ENCODE results near the gene SIGMAR1. TPM values are rescaled to one million over a fixed set of nuclear protein-coding genes. Genes with fewer than 3 reads are reported as not detected.

Gene SIGMAR1
- total and polyA plus RNA-seq, 8 donors = 18.3 to 27.2 (median 22.5) TPM

DNA sequence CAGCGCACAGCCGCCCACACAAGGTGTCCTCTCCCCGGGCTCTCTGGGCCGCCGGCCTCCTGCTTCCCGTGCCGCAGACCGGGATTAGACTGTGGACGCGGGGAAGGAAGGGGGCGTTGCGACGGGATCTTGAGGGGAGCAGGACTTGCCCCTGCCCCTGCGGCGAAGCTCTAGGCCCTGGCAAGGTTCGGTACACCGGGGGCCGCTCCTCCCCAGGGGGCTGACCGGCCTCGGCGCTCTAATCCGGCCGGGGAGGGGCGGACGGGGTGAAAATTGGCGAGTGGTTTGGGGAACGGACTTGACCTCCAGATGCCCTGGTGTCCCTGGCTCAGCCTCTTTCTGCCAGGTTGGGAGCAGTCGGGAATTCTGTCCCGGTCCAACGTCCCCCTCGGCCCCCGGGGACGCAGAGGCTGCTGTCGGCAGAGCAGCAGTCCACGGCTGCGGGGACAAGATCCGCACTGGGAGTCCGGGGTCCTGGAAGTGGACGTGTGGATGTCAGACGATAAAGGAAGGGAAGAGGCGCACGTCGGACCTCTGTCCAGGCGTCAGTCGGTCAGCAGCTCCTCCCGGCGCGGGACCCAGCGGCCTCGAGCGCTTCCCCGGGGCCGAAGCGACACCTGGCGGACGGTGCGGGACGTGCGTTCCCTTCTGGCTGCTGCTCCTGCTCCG, 46.2 kb downstream of the SIGMAR1 start:
- H3K4me1 ChIP-seq = peaks cover 0 to 3% (median 0%) of the 10 kb centered on the region in 3 donors
- no peaks in the 10 kb centered on the region for H3K9me3 ChIP-seq

DNA sequence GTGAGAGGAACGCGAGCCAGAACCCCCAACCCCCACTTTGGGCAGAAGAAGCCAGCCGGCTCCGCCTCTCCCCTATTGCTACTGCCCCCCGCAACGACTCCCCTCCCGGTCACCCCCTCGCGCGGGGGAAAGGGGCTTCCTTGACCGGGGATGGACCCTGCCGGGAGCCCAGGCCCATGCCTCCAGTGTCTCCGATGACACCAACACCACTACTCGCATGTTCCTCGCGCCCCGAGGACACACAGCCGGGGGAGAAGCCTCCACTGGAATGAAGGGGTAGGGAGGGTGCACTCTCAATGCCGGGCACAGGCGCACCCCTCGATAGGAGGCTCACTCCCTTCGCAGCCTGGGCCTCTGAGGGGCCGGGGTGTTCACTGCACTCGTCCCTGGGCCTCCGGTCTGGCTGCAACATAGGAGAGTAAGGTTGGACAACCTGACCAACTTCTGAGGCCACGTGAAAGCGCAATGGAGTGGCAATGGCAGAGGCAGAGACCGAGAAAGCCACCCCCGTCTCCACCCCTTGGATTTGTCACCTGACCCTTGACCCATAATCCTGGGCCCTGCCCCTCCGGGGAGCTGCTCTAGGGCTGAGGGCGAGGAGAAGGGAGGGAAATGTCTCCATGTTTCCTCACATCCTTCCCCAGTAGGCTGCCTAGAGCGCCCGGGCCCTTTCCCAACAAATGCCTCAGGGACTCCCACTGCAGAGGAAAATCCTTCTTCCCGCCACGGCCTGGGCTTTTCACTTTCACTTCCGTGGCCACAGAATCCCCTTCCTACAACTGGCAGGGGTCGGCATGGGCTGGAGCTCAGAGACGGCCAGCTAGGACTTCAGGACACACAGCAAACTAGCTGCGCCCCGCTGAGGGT, 47.0 kb downstream of the SIGMAR1 start:
- H3K4me3 ChIP-seq = peak overlapping the region in 3 of 4 donors; percentile 5 to 38 (median 18)
- ATAC-seq (peak; percentile 16 to 45 (median 24)), DNase-seq (peak in 1 of 6 donors; percentile 71), FAIRE-seq (no peak)
- peaks cover 0 to 3% (median 0%) of the 10 kb centered on the region in 3 donors for H3K4me1 ChIP-seq
- H3K27ac ChIP-seq = no peak overlapping the region
- no peaks in the 10 kb centered on the region for H3K9me3 ChIP-seq
- WGBS, 2 donors = 24 to 26% methylated on average over 39 to 40 of the region's 40 CpGs
- no peaks in the 10 kb centered on the region for H3K36me3 ChIP-seq
- intact Hi-C loops (cut with DNase I) = loop anchor here in 2 of 3 donors (5.0 to 10.0 kb wide), 4 partner anchors 38 to 186 kb away; no protein-coding TSS in a partner anchor
- TF ChIP-seq, protein P1, sequence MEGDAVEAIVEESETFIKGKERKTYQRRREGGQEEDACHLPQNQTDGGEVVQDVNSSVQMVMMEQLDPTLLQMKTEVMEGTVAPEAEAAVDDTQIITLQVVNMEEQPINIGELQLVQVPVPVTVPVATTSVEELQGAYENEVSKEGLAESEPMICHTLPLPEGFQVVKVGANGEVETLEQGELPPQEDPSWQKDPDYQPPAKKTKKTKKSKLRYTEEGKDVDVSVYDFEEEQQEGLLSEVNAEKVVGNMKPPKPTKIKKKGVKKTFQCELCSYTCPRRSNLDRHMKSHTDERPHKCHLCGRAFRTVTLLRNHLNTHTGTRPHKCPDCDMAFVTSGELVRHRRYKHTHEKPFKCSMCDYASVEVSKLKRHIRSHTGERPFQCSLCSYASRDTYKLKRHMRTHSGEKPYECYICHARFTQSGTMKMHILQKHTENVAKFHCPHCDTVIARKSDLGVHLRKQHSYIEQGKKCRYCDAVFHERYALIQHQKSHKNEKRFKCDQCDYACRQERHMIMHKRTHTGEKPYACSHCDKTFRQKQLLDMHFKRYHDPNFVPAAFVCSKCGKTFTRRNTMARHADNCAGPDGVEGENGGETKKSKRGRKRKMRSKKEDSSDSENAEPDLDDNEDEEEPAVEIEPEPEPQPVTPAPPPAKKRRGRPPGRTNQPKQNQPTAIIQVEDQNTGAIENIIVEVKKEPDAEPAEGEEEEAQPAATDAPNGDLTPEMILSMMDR (IDR thresholded peaks at IDR 0.05) = no peak
- H3K27me3 ChIP-seq = peaks cover 0 to 21% (median 4%) of the 10 kb centered on the region in 4 donors

More for the DNA sequence above, 46.2 kb downstream of the SIGMAR1 start:
- Histone ChIP-seq H3K4me3 (peak overlapping the region in 3 of 4 donors; percentile 5 to 33 (median 18)), H3K36me3 (no peaks in the 10 kb centered on the region), H3K27ac (no peak overlapping the region), H3K27me3 (peaks cover 0 to 18% (median 4%) of the 10 kb centered on the region in 4 donors)
- peak; percentile 70 to 98 (median 86) for DNase-seq
- ATAC-seq = peak; percentile 90 to 97 (median 94)
- intact Hi-C loops (cut with DNase I) = loop anchor here in 2 of 3 donors (5.0 to 10.0 kb wide), 4 partner anchors 39 to 187 kb away; no protein-coding TSS in a partner anchor
- no peak for FAIRE-seq
- TF ChIP-seq, protein P1 (IDR thresholded peaks at IDR 0.05) = peak; percentile 78 to 92 (median 88)
- 4 to 7% methylated on average over 53 to 60 of the region's 60 CpGs for WGBS, 2 donors

DNA sequence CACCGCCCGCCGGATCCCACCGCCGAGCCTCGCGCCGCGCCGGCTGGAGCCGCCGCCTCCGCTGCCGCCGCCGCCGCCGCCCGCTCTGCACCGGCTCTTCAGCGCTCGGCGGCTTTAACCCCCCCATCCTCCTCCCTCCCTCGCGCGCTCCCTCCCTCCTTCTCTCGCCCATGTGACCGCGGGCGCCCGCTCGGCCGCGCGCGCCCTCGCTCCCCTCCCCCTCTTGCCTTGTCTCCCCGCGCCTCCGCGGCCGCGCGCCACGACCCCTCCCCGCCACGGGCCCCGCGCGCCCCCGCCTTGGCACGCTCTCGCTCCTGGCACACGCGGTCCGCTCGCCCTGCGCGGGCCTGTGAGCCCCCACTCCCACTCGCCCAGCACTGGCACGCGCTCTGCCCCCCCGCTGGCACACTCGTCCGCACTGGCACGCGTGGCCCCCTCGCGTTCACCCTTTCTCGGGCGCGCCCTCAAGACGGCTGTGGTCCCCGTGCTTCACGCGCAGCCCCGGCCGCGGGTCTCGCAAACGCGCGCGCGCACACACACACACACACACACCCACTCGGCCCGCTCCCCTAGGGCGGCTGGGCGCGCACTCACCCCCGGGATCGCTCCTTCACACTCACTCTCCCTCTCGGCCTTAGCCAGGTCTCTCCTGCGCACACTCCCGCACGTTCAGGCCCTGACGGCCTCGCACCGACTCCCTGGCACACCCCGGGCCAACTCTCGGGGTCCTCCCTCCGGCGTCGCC, 47.8 kb downstream of the SIGMAR1 start, which contains the start of gene CNTFR:
CNTFR (minus strand) TSS at position 89 of the 745 bp plus-strand sequence. CDS start 20,743 bp downstream, outside the sequence.
- Histone ChIP-seq H3K9me3 (no peaks in the 10 kb centered on the region), H3K4me3 (peak within 1 kb of the TSS in 3 of 4 donors; percentile 10 to 38 (median 31)), H3K27me3 (peaks cover 0 to 25% (median 4%) of the 10 kb centered on the region in 4 donors), H3K27ac (no peak within 1 kb of the TSS), H3K4me1 (peaks cover 0 to 3% (median 0%) of the 10 kb centered on the region in 3 donors), H3K36me3 (no peaks in the 10 kb centered on the region)
- WGBS, 2 donors = 2% methylated on average over 53 to 104 of the region's 104 CpGs
- TF ChIP-seq, protein P1 (IDR thresholded peaks at IDR 0.05) = no peak
- ATAC-seq = peak in 2 of 4 donors; percentile 27 to 28
- DNase-seq = no peak
- no peak for FAIRE-seq
- intact Hi-C loops (cut with DNase I) = loop anchor here in 2 of 3 donors (5.0 to 10.0 kb wide), 4 partner anchors 38 to 185 kb away; no protein-coding TSS in a partner anchor

Data from pancreas (tissue), 10 donors.